SU-DHL-6 (cell line): ENCODE measurements around the gene DNAJC11.
A peak's percentile ranks its signal among the peaks of the same experiment; 100 is the strongest.
"Not testable (repeated sequence)": the region's sequence is repeated elsewhere in the genome, so short reads cannot be mapped to it uniquely, and the experiment has no call there.

Experiments used
- H2AFZ ChIP-seq: fragments of 200-600 bp; sonication (generic); 2 replicates; pipeline ENCODE4 v1.6.1; 2014; ENCODE audit warnings: low read depth, mild to moderate bottlenecking, moderate library complexity, mixed read lengths, antibody characterized with exemption, low read length; ENCODE audit not compliant: severe bottlenecking
- H3F3A ChIP-seq: fragments of 200-600 bp; shearing (Covaris generic); 2 replicates; pipeline ENCODE4 v1.6.0; 2016; ENCODE audit warnings: antibody characterized with exemption, mild to moderate bottlenecking; ENCODE audit not compliant: insufficient read depth
- H3K27ac ChIP-seq: fragments of 200-600 bp; sonication (generic); 2 replicates; pipeline ENCODE4 v1.5.1; 2016; ENCODE audit warnings: low read depth, mild to moderate bottlenecking, low read length, moderate library complexity, mixed read lengths
- H3K27me3 ChIP-seq: fragments of 200-600 bp; sonication (generic), shearing (Covaris generic); 2 replicates; pipeline ENCODE4 v1.6.0; 2014; ENCODE audit warnings: mild to moderate bottlenecking, low read length
- H3K36me3 ChIP-seq: fragments of 200-600 bp; sonication (generic); 2 replicates; pipeline ENCODE4 v1.6.1; 2014; ENCODE audit warnings: mild to moderate bottlenecking, low read length, mixed read lengths
- H3K4me2 ChIP-seq: fragments of 300-600, 200-600 bp; shearing (Covaris generic), sonication (generic); 2 replicates; pipeline ENCODE4 v1.6.0; 2014; ENCODE audit warnings: low read length, low read depth, mild to moderate bottlenecking; ENCODE audit not compliant: poor library complexity, severe bottlenecking
- H3K4me3 ChIP-seq: fragments of 200-600 bp; sonication (generic); 2 replicates; pipeline ENCODE4 v1.5.1; 2014; ENCODE audit warnings: antibody characterized with exemption, low read length, mild to moderate bottlenecking, mixed read lengths; ENCODE audit not compliant: insufficient read depth, poor library complexity, severe bottlenecking
- H3K79me2 ChIP-seq: fragments of 200-600 bp; sonication (generic); 2 replicates; pipeline ENCODE4 v1.6.1; 2014; ENCODE audit warnings: mild to moderate bottlenecking, low read length, moderate library complexity; ENCODE audit not compliant: insufficient read depth
- H3K9ac ChIP-seq: fragments of 200-600 bp; sonication (generic); 2 replicates; pipeline ENCODE4 v1.7.0; 2014; ENCODE audit warnings: mild to moderate bottlenecking, low read length
- H3K9me2 ChIP-seq: fragments of 200-600 bp; sonication (generic); replicated peaks from 2 replicates; pipeline ENCODE4 v1.6.1; 2014; ENCODE audit warnings: low read length; ENCODE audit not compliant: insufficient read depth
- H3K9me3 ChIP-seq: fragments of 200-600 bp; sonication (generic); 2 replicates; pipeline ENCODE4 v1.6.1; 2014; ENCODE audit warnings: low read length, mixed read lengths; ENCODE audit not compliant: insufficient read depth
- H4K20me1 ChIP-seq: fragments of 200-600 bp; sonication (generic); 2 replicates; pipeline ENCODE4 v1.6.1; 2014; ENCODE audit warnings: low read depth, mild to moderate bottlenecking, antibody characterized with exemption, low read length, moderate library complexity, mixed read lengths
- EZH2phosphoT487 ChIP-seq: fragments of 200-600 bp; sonication (generic), shearing (Covaris generic); conservative IDR thresholded peaks from 2 replicates; pipeline ENCODE4 v1.6.1; 2018; ENCODE audit warnings: mild to moderate bottlenecking, antibody characterized with exemption, low read length, moderate library complexity, mixed read lengths
- TF ChIP-seq, protein P1 (sequence below): fragments of 200-600 bp; sonication (generic); IDR thresholded peaks from one replicate; pipeline ENCODE4 v1.5.1; 2017; ENCODE audit warnings: antibody characterized with exemption, mild to moderate bottlenecking, low read length, moderate library complexity; ENCODE audit not compliant: insufficient read depth, poor library complexity, severe bottlenecking

Gene DNAJC11

GRCh38 chr1:6601049-6601922, 100.3 kb downstream of the DNAJC11 start:
- Histone ChIP-seq H3K9me2 (no peaks in the 10 kb centered on the region), H3K9me3 (no peaks in the 10 kb centered on the region), H3K4me3 (peak overlapping the region; percentile 56), H3K27ac (no peak overlapping the region), H4K20me1 (no peaks in the 10 kb centered on the region), H3K27me3 (no peaks in the 10 kb centered on the region), H2AFZ (peak overlapping the region; percentile 93), H3K79me2 (no peaks in the 10 kb centered on the region), H3F3A (peaks cover 10% of the 10 kb centered on the region; the same call in 1 of the 2 replicates), H3K4me2 (peak overlapping the region; percentile 80), H3K9ac (peak overlapping the region; percentile 63), H3K36me3 (no peaks in the 10 kb centered on the region)
- no peak for TF ChIP-seq EZH2phosphoT487
- TF ChIP-seq, protein P1, sequence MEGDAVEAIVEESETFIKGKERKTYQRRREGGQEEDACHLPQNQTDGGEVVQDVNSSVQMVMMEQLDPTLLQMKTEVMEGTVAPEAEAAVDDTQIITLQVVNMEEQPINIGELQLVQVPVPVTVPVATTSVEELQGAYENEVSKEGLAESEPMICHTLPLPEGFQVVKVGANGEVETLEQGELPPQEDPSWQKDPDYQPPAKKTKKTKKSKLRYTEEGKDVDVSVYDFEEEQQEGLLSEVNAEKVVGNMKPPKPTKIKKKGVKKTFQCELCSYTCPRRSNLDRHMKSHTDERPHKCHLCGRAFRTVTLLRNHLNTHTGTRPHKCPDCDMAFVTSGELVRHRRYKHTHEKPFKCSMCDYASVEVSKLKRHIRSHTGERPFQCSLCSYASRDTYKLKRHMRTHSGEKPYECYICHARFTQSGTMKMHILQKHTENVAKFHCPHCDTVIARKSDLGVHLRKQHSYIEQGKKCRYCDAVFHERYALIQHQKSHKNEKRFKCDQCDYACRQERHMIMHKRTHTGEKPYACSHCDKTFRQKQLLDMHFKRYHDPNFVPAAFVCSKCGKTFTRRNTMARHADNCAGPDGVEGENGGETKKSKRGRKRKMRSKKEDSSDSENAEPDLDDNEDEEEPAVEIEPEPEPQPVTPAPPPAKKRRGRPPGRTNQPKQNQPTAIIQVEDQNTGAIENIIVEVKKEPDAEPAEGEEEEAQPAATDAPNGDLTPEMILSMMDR = peak; percentile 9

- no peaks in the 10 kb centered on the region for H3K79me2 ChIP-seq
- H3F3A ChIP-seq = peaks cover 10% of the 10 kb centered on the region; the same call in 1 of the 2 replicates
- no peak overlapping the region for H2AFZ ChIP-seq
- TF ChIP-seq, protein P1 = no peak
- TF ChIP-seq EZH2phosphoT487 = no peak
- H4K20me1 ChIP-seq = no peaks in the 10 kb centered on the region
- no peak overlapping the region for H3K27ac ChIP-seq
- peak overlapping the region; percentile 63 for H3K9ac ChIP-seq
- no peaks in the 10 kb centered on the region for H3K9me2 ChIP-seq
- no peaks in the 10 kb centered on the region for H3K27me3 ChIP-seq
- H3K36me3 ChIP-seq = no peaks in the 10 kb centered on the region
- peak overlapping the region; percentile 56 for H3K4me3 ChIP-seq
- peak overlapping the region; percentile 80 for H3K4me2 ChIP-seq
- H3K9me3 ChIP-seq = no peaks in the 10 kb centered on the region
These were observed 101.1 kb downstream of the DNAJC11 start for GRCh38 chr1:6600410-6601048.

- H3K36me3 ChIP-seq, H2AFZ ChIP-seq, H4K20me1 ChIP-seq, H3K27me3 ChIP-seq, H3K27ac ChIP-seq, H3K4me3 ChIP-seq, H3K9ac ChIP-seq, H3K9me2 ChIP-seq, H3K79me2 ChIP-seq, H3K9me3 ChIP-seq: not testable (repeated sequence)
- Histone ChIP-seq H3K4me2 (peak overlapping the region; percentile 80), H3F3A (peaks cover 10% of the 10 kb centered on the region; the same call in 1 of the 2 replicates)
These were observed 101.6 kb downstream of the DNAJC11 start for GRCh38 chr1:6599991-6600390.
